BE2C (cell line): ENCODE results near the gene NDUFA5. TPM values are rescaled to one million over a fixed set of nuclear protein-coding genes. Genes with fewer than 3 reads are reported as not detected.
A peak's percentile ranks its signal among the peaks of the same experiment; 100 is the strongest.

Source experiments
- DNase-seq: peaks from one replicate; pipeline ENCODE4 v3.0.0-alpha.2; 2020
- H3K27me3 ChIP-seq: fragments of 250-450 bp; sonication (Bioruptor Pico); 2 replicates; pipeline ENCODE4 v1.5.1; 2020; ENCODE audit warnings: mild to moderate bottlenecking
- H3K36me3 ChIP-seq: fragments of 250-450 bp; sonication (Bioruptor Pico); 2 replicates; pipeline ENCODE4 v1.5.1; 2020; ENCODE audit warnings: mild to moderate bottlenecking
- H3K4me1 ChIP-seq: fragments of 250-450 bp; sonication (Bioruptor Pico); 2 replicates; pipeline ENCODE4 v1.5.1; 2020
- H3K4me3 ChIP-seq: 2 replicates; pipeline ENCODE4 v1.5.1; 2011; ENCODE audit warnings: low read depth, low read length
- H3K9me3 ChIP-seq: fragments of 250-450 bp; sonication (Bioruptor Pico); 2 replicates; pipeline ENCODE4 v1.5.1; 2020
- CTCF ChIP-seq: IDR thresholded peaks from 2 replicates; pipeline ENCODE4 v1.5.1; 2012; ENCODE audit warnings: mild to moderate bottlenecking, low read depth, low read length
- polyA plus RNA-seq: library from polyadenylated mRNA; unstranded; fragments of >200 nt; gene quantifications from one replicate; pipeline ENCODE4 v1.2.1, GENCODE V29; 2012; ENCODE audit warnings: low read depth, missing spikeins; ENCODE audit not compliant: insufficient read length, insufficient read depth

NDUFA5 gene
- 135 TPM for polyA plus RNA-seq

GRCh38 chr7:123557398-123558288, at the start of gene NDUFA5:
NDUFA5 (minus strand) TSS chr7:123557818; CDS start chr7:123557795, 23 bp downstream.
- no peak for TF ChIP-seq CTCF
- peak; percentile 98 for DNase-seq
- no peaks in the 10 kb centered on the region for H3K4me1 ChIP-seq

GRCh38 chr7:123604739-123605138, 47.1 kb upstream of the NDUFA5 start:
- Histone ChIP-seq H3K36me3 (no peaks in the 10 kb centered on the region), H3K4me1 (peaks cover 4% of the 10 kb centered on the region; the same call in 1 of the 2 replicates), H3K9me3 (no peaks in the 10 kb centered on the region), H3K4me3 (no peak overlapping the region), H3K27me3 (no peaks in the 10 kb centered on the region)
- TF ChIP-seq CTCF = no peak
- DNase-seq = no peak

More at GRCh38 chr7:123557398-123558288, at the start of gene NDUFA5:
- no peaks in the 10 kb centered on the region for H3K9me3 ChIP-seq
- H3K4me3 ChIP-seq = peak within 1 kb of the TSS; percentile 81
- peaks cover 14% of the 10 kb centered on the region for H3K36me3 ChIP-seq
- no peaks in the 10 kb centered on the region for H3K27me3 ChIP-seq

- TF ChIP-seq CTCF = no peak
- no peak for DNase-seq
- Histone ChIP-seq H3K36me3 (no peaks in the 10 kb centered on the region), H3K4me3 (no peak overlapping the region), H3K9me3 (no peaks in the 10 kb centered on the region), H3K4me1 (peaks cover 4% of the 10 kb centered on the region; the same call in 1 of the 2 replicates), H3K27me3 (no peaks in the 10 kb centered on the region)
Measured at GRCh38 chr7:123602648-123603047, 45.0 kb upstream of the NDUFA5 start.

GRCh38 chr7:123601530-123601929, 43.9 kb upstream of the NDUFA5 start, which contains the start of gene ASB15:
ASB15 (plus strand) TSS chr7:123601821; CDS start chr7:123614503, 12,682 bp downstream.
- Histone ChIP-seq H3K9me3 (no peaks in the 10 kb centered on the region), H3K4me1 (peaks cover 4% of the 10 kb centered on the region; the same call in 1 of the 2 replicates), H3K27me3 (no peaks in the 10 kb centered on the region), H3K36me3 (no peaks in the 10 kb centered on the region), H3K4me3 (no peak within 1 kb of the TSS)
- TF ChIP-seq CTCF = no peak
- no peak for DNase-seq

GRCh38 chr7:123600876-123601275, 43.3 kb upstream of the NDUFA5 start:
- Histone ChIP-seq H3K36me3 (no peaks in the 10 kb centered on the region), H3K9me3 (no peaks in the 10 kb centered on the region), H3K27me3 (no peaks in the 10 kb centered on the region), H3K4me3 (no peak overlapping the region), H3K4me1 (peaks cover 4% of the 10 kb centered on the region; the same call in 1 of the 2 replicates)
- DNase-seq = no peak
- TF ChIP-seq CTCF = no peak

- no peak for TF ChIP-seq CTCF
- no peak overlapping the region for H3K4me3 ChIP-seq
- no peak for DNase-seq
- H3K9me3 ChIP-seq = no peaks in the 10 kb centered on the region
- H3K4me1 ChIP-seq = peaks cover 4% of the 10 kb centered on the region; the same call in 1 of the 2 replicates
- H3K27me3 ChIP-seq = no peaks in the 10 kb centered on the region
- no peaks in the 10 kb centered on the region for H3K36me3 ChIP-seq
Measured at GRCh38 chr7:123599766-123600165, 42.1 kb upstream of the NDUFA5 start.
